ENCODE data around the gene BIN1.

Gene BIN1

DNA sequence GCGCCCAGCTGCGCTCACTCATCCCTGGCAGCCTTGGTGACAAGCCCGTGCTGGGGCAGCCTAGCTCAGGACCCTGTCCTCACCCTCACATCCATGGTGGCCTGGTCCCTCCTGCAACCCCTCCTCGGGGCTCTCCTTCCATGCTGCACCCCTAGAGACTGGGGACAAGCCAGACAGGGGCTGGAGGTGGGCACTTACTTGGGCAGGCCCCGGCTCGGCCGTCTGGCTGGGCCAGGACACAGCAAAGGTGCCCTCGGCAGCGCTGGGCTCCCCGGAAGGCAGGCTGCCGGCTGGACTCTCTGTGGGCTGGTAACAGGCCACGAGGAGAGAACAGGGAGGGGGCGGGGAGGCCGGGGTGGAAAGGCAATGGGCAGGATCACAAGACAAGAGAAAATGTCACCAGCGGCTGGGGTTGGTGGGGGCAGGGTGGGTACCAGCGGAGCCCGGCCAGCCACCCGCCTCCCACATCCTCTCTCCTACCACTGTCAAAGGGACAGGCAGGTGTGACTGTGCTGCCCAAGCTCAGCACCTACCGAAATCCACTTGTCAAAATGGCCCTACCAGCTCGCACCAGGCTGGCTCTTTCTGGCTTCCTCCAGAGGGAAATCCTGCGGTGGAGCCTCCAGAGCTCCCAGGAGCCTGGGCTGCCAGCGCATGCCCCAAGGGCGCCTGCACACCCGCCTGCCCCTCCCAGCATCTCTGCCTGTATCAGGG, 54.7 kb downstream of the BIN1 start:
- FAIRE-seq (no peak), DNase-seq (ENCODE audit: extremely low spot score, insufficient read length, low read depth) (no peak)

DNA sequence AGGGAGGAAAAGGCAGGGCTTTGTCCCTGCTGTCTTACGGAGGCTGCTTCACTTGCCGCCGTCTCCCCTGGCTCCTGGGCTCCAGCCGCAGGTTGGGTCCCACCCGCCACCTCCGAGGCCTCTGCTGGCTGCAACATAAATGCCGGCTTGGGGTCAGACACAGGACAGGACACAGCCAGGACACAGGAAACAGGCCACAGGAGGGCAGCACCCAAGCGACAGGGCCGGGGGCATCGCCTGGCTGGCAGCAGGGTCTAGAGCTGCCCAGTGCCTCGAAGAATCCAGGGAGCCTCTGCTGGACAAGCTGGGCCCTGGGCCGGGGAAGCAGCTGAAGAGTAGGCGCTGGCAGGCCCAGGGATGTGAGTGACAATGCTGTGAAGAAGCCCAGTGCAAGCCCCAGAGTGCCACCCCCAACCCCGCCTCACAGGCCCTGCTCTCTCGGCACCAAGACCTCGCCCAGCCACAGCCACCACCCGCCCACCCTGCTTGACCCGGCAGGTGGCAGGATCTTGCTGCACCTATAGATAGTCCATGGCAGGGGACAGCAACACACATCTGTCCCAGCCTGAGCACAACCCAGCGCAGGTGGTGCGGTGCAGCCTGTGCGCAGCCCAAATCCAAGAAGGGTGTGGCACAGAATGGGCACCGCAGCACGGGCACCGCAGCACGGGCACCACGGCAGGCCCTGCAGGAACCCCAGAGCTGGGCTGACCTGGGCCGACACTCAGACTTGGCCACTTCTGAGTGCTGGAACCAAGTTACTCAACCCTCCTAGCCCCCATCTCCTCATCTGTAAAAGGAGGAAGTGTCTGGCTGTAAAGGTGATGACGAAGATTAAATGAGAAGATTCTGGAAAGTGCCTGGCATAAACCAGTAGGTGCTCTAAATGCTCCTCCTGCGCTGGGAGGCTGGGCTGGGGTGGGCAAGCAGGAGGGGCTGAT, 55.6 kb downstream of the BIN1 start:
- DNase-seq (ENCODE audit: extremely low spot score, insufficient read length, low read depth), result no peak
- no peak for FAIRE-seq

DNA sequence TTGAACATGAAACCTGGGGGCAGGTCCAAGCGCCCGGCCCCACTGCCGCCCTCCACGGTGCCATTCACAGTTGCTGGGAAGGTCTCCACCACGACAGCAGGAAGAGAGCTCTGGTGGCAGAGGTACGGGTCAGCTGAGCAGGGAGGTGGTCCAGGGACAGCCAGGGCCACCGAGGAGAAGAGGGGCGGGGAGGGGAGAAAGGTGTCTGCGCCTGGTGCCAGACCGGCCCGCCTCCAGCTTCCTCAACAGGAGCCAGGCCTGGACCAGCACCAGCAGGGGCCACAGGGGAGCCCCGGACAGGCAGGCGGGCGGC, 56.2 kb downstream of the BIN1 start:
- DNase-seq (ENCODE audit: extremely low spot score, insufficient read length, low read depth) (no peak), FAIRE-seq (no peak)

DNA sequence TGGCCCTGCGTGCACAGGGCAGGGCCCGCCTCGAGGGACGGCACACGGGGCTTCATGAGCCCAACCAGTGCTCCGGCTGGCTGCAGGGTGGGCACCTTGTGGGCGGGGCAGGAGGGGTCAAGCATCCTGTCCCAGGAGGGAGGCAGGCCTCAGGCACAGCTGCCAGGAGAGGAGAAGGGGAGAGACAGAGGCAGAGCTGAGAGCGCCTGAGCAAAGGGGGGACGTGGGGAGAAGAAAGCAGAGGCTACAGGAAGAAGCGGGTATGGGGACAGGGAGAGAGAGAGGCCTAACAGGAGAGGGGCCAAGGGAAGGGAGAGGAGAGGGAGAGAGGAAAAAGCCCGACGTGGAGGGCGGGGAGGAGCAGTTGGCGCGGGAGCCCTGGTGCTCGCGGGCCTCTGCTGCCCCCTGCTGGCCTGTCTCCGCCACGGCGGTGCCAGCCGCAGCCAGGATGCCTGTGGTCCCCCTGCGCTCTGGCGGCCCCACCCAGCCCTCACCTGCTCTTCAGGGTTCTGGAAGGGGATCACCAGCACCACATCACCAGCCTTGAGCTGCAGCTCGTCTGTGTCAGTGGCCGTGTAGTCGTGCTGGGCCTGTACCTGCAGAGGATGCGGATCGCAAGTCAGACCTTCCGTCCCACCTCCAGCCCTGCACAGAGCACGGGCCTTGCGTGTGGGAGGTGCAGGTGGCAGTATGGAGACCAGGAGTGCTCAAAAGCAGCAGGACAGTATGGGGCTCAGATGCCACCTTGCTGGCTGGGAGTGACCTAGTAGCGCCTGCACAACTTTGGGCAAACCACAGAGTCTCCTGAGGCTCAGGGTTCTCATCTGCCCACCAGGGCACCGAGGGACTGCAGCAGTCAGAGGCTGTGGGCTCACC, 56.8 kb downstream of the BIN1 start:
- DNase-seq (ENCODE audit: extremely low spot score, insufficient read length, low read depth) (peak; percentile 77), FAIRE-seq (peak; percentile 71)

DNA sequence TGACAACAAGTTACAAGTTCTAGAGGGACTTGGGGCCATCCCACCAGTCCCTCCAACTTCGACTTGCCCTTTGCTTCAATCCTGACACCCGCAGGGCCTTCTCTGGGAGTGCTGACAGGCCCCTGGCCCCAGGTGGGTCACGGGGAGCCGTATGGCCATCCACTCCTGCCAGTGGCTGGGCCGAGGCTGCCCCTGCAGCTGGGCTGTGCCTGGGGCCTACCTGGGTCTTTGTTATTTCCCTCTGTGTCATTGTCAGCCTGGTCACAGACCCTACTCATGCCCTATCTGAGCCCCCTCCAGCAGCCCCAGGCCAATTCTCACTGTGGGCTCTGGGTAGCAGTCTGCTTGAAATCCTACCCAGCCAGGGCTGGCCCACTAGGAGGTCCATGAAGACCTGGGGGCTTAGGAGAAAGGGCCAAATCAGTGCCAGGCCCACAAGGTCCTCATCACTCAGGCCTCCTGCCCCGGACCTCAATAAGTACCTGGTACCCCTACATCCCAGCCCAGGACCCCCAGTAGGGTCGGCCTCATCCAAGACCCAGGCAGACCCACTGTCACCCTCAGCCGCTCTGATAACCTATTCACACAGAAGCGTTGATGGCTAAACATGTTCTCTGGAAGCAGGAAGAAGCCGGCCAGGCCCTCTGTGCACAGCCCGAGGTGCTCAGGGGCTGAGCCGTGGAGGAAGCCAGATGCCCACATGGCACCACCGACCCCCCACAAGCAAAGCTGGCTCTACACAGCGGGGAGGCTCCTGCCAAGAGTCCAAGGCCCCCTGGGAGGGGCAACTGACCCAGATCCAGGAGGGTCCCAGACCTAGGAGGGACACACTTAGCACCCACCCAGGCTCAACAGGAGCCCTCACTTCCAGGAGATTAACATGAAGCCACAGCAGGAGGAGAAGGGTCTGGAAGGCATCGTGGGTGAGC, 57.7 kb downstream of the BIN1 start:
- FAIRE-seq (no peak), DNase-seq (ENCODE audit: extremely low spot score, insufficient read length, low read depth) (no peak)

DNA sequence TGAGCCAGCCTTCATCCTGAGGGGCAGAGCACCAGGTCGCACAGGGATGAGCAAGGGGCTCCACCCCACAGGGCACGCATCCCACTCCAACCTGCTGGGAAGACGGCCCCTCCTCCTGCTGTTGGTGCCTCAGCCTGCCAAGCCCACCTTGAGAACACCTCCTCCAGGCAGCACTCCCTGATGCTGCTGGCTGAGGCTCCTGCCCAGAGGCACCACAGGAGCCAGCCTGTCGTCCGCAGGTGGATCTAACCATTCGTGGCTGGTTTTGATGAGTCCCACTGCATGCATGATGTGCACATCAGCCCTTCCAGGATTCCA, 58.4 kb downstream of the BIN1 start:
- DNase-seq (ENCODE audit: extremely low spot score, insufficient read length, low read depth) (no peak), FAIRE-seq (no peak)

DNA sequence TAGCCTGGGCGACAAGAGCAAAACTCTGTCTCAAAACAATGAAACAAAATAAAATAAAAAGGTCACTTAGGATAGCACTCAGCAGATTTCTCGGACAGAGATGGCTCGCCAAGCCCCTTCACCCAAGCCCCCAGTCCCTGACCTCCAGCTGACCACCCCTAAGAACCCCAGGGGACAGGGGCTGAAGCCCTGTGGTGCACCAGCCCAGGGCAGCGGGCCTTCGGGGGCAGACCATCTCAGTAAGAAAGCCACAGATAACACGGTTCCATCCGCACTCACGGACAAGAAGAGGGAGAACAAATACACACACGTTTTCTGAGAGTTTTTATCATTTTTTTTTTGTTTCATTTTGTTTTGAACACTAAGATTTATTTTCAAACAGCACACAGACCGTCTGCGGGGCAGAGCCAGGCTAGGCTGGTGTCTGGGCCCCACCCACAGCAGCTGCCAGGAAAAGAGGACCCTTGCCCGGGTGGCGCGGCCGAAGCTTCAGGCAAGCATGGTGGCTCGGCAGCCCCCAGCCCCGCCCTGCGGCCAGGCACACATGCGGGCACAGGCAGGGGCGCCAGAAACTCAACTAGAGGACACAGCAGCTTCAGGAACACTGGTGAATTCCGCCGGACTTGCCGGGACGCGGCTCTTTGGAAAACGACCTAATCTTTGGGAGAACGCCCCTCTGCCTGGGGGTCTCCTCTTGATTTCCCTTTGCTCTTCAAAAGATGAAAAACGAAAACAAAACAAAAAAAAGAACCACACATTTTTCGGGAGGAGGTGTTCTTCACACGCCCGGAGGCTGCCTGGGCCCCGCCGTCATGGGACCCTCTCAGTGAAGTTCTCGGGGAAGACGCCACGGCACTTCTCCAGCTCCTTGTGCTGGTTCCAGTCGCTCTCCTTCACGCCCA, 59.0 kb downstream of the BIN1 start:
- FAIRE-seq, result no peak
- no peak for DNase-seq (ENCODE audit: extremely low spot score, insufficient read length, low read depth)

DNA sequence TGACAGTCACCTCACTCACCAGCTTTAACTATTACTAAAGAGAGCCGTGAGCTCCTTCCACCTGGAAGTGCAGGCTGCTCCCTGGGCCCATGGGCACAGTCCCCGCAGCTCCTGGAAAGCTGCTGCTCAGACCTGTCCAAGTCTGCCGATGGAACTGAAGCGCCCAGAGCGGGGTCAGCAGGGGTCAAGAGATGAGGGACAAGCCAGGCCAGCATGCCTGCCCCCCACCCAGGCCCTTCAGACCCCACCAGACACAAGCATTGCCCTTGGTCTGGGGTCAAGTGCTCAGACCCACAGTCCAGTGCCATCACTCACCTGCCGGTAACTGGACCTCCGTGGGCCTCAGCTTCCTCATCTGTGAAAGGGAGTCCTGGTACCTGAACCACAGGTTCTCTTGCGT, 59.9 kb downstream of the BIN1 start:
- no peak for DNase-seq (ENCODE audit: extremely low spot score, insufficient read length, low read depth)
- no peak for FAIRE-seq

DNA sequence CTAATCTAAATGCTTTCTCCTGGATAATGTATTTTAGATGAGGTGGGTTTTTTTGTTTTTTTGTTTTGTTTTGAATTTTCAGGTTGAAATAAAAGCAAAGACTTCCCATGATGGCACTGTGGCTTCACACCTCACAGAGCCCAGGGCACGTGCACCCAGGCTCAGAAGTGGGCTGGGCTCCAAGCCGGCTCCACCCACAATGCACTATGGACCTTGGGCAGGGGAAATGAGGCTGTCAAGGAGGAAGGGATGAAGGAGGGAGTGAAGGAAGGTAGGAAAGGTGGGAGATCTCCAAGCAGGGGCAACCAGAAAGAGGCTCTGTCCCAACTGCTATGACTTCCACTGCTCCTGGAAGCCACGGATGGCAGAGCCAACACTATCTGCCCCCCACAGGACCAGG, 60.4 kb downstream of the BIN1 start:
- DNase-seq (ENCODE audit: extremely low spot score, insufficient read length, low read depth) (no peak), FAIRE-seq (no peak)

DNA sequence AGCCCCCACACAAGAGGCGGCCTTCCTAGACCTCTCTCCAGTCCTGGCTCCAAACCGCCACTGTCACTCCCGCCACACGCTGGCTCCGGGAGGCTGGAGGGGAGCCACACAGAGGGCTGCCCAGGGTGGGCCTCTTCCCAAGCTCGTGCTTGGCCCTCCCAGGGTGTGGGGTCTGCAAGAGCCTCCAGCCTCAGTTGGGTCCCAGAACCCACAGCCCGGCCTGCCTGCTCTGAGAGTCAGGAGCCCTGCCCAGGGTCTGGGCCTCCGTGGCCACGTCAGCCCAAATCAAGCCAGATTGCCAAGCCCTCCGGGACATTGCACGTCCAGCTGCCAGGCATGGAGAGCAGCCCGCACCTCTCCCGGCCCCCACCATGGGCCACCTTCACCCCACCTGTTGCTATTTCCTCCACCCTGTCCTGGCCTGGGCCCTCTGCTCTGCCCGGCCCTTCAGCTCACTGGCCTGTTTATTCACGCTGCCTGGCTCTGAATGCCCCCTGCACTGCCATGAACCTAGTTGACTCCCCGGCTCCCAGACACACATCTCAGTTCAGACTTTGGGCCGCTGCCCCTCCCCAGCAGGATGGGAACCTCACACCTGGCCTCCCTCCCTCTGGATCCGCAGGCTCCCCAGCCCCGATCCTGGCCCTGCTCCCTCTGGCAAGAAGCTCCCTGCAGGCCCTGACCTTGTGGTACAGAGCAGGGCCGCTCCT, 61.0 kb downstream of the BIN1 start:
- FAIRE-seq (no peak), DNase-seq (ENCODE audit: extremely low spot score, insufficient read length, low read depth) (no peak)

DNA sequence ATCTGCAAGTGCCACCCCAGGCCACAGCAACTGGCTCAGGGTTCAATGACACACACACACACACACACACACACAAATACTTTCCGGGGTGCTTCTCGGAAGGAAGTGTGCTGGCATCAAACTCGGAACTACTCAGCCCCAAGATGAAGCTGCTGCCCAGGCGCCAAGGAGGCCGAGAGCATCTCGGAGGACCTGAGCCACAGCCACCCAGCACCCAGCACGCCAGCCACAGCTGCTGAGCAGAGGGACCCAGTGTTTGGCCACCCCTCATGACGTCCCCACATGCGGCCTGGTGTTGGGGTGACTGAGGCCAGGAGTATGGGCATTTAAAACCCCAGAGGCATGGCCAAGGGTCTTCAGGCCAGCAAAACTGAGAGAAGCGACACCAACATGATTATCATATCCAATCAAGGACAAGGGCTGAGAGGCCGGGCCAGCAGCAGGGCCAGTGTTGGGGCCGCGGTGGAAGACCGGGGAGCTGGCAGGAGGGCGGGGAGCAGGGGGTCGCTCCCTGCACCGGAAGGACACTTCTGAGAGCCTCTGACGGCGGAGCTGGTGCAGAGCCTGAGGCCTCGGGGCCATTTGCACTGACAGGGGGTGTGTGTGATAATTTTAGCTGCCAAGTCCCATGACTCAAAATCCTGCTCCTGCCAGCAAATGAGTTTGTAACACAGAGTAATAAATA, 61.8 kb downstream of the BIN1 start:
- no peak for FAIRE-seq

DNA sequence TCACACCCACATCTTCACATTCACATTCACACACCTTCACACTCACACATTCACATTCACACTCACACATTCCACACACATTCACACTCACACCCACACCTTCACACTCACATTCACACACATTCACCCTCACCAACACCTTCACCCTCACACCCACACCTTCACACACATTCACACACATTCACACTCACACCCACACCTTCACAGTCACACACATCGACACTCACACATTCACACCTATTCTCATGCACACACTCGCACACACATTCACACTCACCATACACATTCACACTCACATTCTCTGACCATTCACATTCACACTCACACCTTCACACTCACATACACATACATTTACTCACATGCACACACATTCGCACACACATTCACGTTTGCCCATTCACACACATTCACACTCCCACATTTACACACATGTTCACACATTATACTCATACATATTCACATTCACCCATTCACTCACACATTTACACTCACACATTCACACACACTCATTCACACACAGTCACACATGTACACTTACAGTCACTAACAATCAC, 62.7 kb downstream of the BIN1 start:
- DNase-seq (ENCODE audit: extremely low spot score, insufficient read length, low read depth) (no peak), FAIRE-seq (no peak)

More for the DNA sequence above, 61.8 kb downstream of the BIN1 start:
- DNase-seq (ENCODE audit: extremely low spot score, insufficient read length, low read depth), result no peak

DNA sequence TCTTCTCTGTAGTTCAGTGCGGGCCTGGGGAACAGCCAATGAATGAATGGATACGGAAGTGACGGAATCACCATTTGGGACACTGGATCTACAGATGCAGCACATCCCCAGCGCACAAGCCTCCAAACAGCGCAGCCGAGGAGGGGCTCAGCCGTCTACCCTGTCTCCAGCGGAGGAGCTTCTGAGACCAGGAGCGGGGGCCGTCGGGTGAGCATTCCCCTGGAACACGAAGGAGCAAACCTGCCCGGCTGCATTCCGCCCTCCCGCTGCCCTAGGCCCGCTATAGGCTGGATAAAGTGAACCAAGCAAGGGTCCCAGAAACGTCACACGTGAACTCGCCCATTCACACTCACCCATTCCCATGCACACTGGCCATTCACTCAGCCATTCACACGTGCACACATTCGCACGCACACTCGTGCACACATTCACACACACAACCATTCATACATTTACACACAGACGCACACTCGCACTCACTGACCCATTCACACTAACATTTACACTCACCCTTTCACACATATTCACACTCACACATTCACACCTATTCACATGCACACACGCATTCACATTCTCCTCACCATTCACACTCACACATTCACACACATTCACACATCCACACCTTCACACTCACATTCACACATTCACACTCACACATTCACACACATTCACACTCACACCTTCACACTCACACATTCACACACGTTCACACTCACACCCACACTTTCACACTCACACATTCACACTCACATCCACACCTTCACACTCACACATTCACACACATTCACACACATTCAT, 63.4 kb downstream of the BIN1 start:
- FAIRE-seq (no peak), DNase-seq (ENCODE audit: extremely low spot score, insufficient read length, low read depth) (no peak)

DNA sequence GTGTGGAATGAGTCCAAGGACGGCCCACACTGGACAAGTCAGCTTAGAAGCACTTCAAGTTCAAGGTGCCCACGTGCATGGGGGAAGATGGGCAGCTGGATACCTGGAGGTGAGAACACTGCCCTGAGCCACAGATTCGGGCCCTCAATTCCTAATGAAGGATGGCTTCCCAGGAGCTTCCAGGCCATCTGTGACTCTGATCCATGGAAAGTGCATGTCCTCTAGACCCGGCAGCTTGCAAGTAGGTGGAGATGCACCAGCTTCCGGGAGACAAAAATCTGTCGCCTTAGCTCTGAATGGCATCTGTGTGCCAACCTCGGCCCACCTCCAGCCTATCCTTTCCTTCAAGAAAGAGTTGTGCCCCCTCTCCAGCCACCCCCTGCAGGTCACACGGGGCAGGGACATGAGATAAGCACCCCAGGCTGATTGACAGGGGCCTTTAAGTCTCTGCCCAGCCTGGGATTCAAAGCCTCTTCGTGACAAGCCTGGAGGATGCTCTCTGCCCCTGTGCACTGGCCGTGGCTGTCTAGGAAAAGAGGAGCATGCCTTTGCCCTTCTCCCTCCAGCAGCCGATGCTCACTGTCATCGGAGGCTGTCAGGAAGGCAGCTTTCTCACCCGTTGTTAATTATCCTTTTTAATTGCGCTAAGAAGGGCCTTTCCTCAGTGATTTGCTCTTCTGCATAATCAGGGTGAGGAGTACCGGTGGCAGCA, 65.5 kb downstream of the BIN1 start:
- FAIRE-seq (no peak), DNase-seq (ENCODE audit: extremely low spot score, insufficient read length, low read depth) (no peak)

DNA sequence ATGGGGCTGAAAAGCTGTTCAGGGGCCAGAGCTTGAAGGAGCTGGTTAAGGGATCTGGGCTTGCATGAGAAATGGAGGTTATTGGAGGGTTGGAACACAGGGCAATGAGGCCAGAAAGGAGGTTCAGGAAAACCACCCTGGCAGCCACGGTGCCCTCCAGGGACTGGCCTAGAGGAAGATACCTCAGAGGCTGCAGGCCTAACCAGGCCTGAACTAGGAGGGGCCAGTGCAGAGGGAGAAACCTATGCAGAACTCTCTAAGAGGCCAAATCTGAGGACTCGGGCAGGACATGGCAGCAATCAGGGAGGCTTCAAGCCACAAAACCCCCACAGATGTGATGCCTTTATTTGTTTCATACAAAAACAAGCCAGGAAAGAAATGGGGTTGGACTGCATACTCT, 66.8 kb downstream of the BIN1 start:
- DNase-seq (ENCODE audit: extremely low spot score, insufficient read length, low read depth) (no peak), FAIRE-seq (peak; percentile 26)

Data from GM18507 (cell line).